ENCODE results near the gene REX1BD.
"Not testable (repeated sequence)": the region's sequence is repeated elsewhere in the genome, so short reads cannot be mapped to it uniquely, and the experiment has no call there.

REX1BD gene

DNA sequence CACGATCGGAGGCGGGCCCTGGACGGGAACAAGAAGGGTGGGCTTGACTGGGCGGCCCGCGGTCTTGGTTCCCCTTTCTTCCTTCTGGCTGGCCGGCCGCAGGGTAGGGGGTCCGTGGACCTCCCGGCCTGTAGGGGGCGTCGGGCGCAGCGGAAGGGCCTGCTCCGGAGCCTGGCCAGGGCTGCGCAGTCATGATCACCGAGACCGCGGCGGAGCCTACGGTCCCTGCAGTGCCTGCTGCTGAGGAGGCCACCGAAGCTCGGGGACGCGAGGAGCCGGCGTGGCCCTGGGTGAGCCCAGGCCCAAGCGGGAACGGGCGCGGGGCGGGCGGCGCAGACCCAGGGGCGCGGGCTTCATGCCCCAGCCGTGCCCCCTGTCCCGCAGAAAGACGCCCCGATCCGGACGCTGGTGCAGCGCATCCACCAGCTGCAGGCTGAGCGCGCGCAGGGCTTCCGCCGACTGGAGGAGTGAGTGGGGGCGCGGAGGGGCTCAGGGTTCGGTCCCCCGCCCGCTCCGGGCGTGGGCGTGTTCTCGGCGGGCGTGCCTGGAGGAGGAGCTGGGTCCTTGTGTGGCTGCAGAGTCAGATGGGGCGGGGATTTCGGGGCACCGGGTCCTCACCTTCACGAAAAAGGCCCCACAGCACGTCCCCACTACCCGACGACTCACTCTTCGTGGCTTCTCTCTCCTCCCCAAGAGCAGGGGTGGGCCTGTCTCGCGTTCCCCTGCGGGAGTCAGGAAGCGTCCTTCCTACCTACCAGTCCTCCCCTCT, at the start of gene REX1BD:
Gene REX1BD, plus strand, starts transcription at position 188 of the 769 bp plus-strand sequence. Its CDS starts 4 bp downstream, at position 192.
- DNase-seq (ENCODE audit: low spot score), result peak; percentile 78

- no peak for DNase-seq (ENCODE audit: low spot score)
These were observed 49.2 kb upstream of the REX1BD start for GRCh38 chr19:18539372-18539771.

- DNase-seq (ENCODE audit: low spot score), result not testable (repeated sequence)
These were observed 48.4 kb upstream of the REX1BD start for GRCh38 chr19:18540200-18540599.

GRCh38 chr19:18541258-18541991, 47.2 kb upstream of the REX1BD start:
- no peak for DNase-seq (ENCODE audit: low spot score)

DNA sequence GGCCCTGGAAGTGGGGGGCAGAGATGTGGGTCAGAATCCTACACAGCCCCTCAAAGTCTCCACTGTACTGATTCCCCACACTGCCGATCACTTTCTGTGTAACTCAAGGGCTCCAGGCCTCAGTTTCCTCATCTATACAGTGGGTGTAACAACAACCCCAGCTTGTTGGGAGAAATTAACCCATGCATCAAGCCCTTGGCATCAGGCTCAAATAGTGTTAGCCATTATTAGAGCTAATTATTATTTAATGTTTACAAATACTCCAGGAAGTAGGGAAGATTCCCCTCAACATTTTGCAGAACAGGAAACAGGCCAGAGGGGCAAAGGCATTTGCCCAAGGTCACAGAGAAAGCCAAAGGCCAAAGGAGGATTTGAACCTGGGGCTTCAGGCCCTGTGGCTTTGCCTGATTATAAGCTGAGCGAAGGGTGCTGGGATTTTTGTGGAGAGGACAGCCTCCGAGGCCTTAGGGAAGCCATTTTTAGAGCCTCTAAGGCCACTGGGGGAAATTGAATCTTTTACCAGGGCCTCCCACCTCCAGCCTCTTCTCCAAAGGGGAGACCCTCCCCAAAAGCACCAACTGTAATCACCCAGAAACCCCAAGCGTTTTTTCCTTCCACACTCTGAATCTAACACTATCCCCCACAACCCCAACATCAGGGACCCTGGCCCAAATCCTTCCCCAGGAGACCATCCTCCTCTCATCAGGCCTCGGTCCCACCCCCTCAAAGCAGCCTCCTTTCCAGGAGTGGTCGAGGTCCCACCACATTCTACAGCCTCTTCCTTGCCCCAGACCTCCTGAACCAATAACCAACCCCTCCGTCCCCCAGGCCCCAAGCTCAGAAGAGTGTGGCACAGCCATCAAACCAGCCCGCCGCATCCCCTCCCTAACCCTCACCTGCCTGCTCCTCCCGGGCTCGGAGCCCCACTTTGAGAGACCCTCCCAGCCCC, 46.3 kb upstream of the REX1BD start:
- no peak for DNase-seq (ENCODE audit: low spot score)

- DNase-seq (ENCODE audit: low spot score), result peak; percentile 90
These were observed 45.4 kb upstream of the REX1BD start, which contains the start of gene FKBP8 for GRCh38 chr19:18542941-18543813. FKBP8 (minus strand) TSS chr19:18543573; CDS start chr19:18541970, 1,603 bp downstream.

- peak; percentile 71 for DNase-seq (ENCODE audit: low spot score)
These were observed 44.7 kb upstream of the REX1BD start for GRCh38 chr19:18543814-18544475.

GRCh38 chr19:18551631-18552030, 37.0 kb upstream of the REX1BD start:
- no peak for DNase-seq (ENCODE audit: low spot score)

DNA sequence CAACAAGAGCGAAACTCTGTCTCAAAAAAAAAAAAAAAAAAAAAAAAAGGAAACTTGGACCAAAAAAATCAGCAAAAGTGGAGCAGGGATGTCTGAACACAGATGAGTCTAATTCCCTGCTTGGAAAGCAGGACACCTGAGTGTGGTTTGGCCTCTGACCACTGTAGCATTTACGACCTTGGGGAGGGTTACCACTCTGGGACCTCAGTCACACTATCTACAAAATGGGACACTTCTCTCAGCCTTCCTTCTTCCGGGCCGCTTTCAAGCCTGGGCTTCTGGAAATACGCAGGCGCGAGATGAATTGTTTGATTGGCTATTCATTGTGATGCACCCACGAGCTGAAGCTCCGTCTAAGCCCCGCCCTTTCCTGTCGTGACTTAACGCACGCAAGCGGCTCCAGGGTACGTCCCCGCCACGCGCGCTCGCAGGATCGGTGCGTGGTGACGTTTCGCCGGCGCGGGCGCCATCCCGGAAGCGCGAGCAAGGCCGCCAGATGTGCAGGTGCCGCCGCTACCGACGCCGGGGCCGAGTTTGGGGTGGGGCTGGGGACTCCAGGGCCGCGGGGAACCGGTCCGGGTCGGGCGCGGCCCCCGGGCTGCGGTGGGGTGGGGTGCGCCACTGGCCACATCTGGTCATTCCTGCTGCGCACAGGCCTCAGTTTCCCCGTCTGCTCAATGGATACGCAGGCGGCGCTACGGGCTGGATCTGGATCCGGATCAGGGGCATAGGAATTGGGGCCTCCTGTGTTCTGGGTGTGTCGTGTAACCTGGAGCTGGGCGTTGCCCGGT, 31.0 kb upstream of the REX1BD start, which contains the start of gene KXD1:
Gene KXD1, plus strand, starts transcription at position 460 of the 791 bp plus-strand sequence. CDS start 4,187 bp downstream, outside the sequence.
- DNase-seq (ENCODE audit: low spot score), result peak; percentile 98

DNA sequence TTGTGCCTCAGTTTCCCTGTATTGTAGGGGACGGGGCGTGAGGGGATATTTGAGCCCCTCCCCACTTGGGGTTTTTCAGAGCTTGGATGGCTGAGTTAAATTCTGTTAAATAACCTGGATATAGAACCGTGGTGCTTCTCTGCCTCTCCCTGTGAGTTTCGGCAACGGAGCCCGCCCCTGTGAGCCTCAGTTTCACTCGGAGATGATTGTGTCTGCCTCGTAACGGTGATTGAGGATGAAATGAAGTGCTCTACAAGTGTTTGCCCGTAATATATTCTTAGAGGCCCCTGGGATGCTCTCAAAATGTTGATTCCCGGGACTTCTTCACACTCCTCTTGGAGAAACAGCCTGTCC, 30.4 kb upstream of the REX1BD start:
- DNase-seq (ENCODE audit: low spot score), result no peak

DNA sequence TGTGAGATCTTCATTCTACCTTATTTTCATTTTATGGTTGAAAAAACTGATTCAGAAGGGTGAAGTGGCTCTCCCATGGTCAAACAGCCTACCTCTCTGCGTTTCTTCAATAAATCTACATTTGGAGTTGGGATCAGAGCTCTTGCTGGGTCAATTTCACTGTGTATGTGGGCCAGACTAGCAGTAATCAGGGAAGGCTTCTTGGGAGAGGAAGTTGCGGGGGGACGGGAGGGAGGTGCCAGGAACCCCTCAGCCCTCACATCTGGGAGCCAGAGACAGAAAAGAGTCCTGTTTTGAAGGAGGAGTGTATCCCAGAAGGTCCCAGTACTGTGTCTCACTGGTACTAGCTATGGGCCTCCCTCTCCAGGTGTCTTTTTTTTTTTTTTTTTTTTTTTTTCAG, 30.0 kb upstream of the REX1BD start:
- no peak for DNase-seq (ENCODE audit: low spot score)

- no peak for DNase-seq (ENCODE audit: low spot score)
These were observed 28.9 kb upstream of the REX1BD start for GRCh38 chr19:18559685-18560084.

- DNase-seq (ENCODE audit: low spot score), result no peak
These were observed 26.5 kb upstream of the REX1BD start for GRCh38 chr19:18562086-18562485.

GRCh38 chr19:18566953-18567352, 21.6 kb upstream of the REX1BD start:
- DNase-seq (ENCODE audit: low spot score), result no peak

GRCh38 chr19:18568367-18568766, 20.2 kb upstream of the REX1BD start:
- DNase-seq (ENCODE audit: low spot score), result no peak

GRCh38 chr19:18571564-18572344, 16.8 kb upstream of the REX1BD start, which contains the start of gene UBA52:
UBA52 (plus strand) TSS chr19:18571857; CDS start chr19:18573301, 1,444 bp downstream.
- peak; percentile 95 for DNase-seq (ENCODE audit: low spot score)

- DNase-seq (ENCODE audit: low spot score), result no peak
These were observed 13.8 kb upstream of the REX1BD start for GRCh38 chr19:18574691-18575291.

- no peak for DNase-seq (ENCODE audit: low spot score)
These were observed 12.2 kb upstream of the REX1BD start for GRCh38 chr19:18576383-18576782.
